HG03139 (cell line): ENCODE results near the gene CACNA1B.

ENCODE experiments used
- ATAC-seq: cut with Tn5 transposase; IDR thresholded peaks from one replicate; pipeline ENCODE4 v1.9.1; 2021; ENCODE audit not compliant: unreplicated experiment

Gene CACNA1B

GRCh38 chr9:137959641-137960411, 82.2 kb downstream of the CACNA1B start:
- ATAC-seq: no peak

GRCh38 chr9:137960496-137960895, 82.9 kb downstream of the CACNA1B start:
- no peak for ATAC-seq

- ATAC-seq: no peak
Observed at GRCh38 chr9:137963525-137963924, 85.9 kb downstream of the CACNA1B start.

GRCh38 chr9:137965177-137965795, 87.7 kb downstream of the CACNA1B start:
- no peak for ATAC-seq

- ATAC-seq: no peak
Observed at GRCh38 chr9:137967280-137967953, 89.8 kb downstream of the CACNA1B start.

GRCh38 chr9:137968235-137968634, 90.7 kb downstream of the CACNA1B start:
- no peak for ATAC-seq

- ATAC-seq: no peak
Observed at GRCh38 chr9:137969008-137969407, 91.4 kb downstream of the CACNA1B start.

GRCh38 chr9:137969685-137970084, 92.1 kb downstream of the CACNA1B start:
- ATAC-seq: no peak

GRCh38 chr9:137970098-137970497, 92.5 kb downstream of the CACNA1B start:
- ATAC-seq: no peak

GRCh38 chr9:137970686-137971476, 93.3 kb downstream of the CACNA1B start:
- no peak for ATAC-seq

GRCh38 chr9:137971477-137972138, 94.0 kb downstream of the CACNA1B start:
- no peak for ATAC-seq

- no peak for ATAC-seq
Observed at GRCh38 chr9:137972355-137972987, 94.9 kb downstream of the CACNA1B start.

GRCh38 chr9:137972988-137973470, 95.4 kb downstream of the CACNA1B start:
- no peak for ATAC-seq

GRCh38 chr9:137973829-137974416, 96.3 kb downstream of the CACNA1B start:
- no peak for ATAC-seq

GRCh38 chr9:137974746-137975526, 97.4 kb downstream of the CACNA1B start:
- ATAC-seq: no peak

- no peak for ATAC-seq
Observed at GRCh38 chr9:137975527-137975913, 97.9 kb downstream of the CACNA1B start.

GRCh38 chr9:137975936-137976565, 98.5 kb downstream of the CACNA1B start:
- no peak for ATAC-seq

GRCh38 chr9:137977571-137978261, 100.1 kb downstream of the CACNA1B start:
- no peak for ATAC-seq
